Endothelial cell of umbilical vein (primary cell): Measurements from ENCODE around the gene NPIPA3. TPM values are rescaled to one million over a fixed set of nuclear protein-coding genes. Genes with fewer than 3 reads are reported as not detected.

Experiments
- BruUV-seq: library from RNA; stranded (reverse); fragments of 400-500 nt; replicated peaks from 2 replicates; lab custom pipeline; 2021; lab: Mats Ljungman, UMichigan
- CTCF ChIA-PET: fragments of 300-600, 350-600 bp; sonication (Branson Sonifier 250); formaldehyde crosslinking; loops from one replicate; lab custom pipeline; 2021; ENCODE audit warnings: antibody characterized with exemption, inconsistent platforms; lab: Charles Lee
- POLR2A ChIA-PET: fragments of 300-600, 350-600 bp; sonication (Branson Sonifier 250); formaldehyde crosslinking; loops from one replicate; lab custom pipeline; 2021; ENCODE audit warnings: antibody characterized with exemption, inconsistent platforms; lab: Charles Lee
- DNase-seq: peaks from one replicate; pipeline ENCODE4 v3.0.0-alpha.2; 2011; ENCODE audit warnings: low read depth, low spot score
- FAIRE-seq: peaks from 2 replicates; lab custom pipeline; 2011; peaks lifted over from hg19 to GRCh38; lab: Jason Lieb, UNC
- H2AFZ ChIP-seq: 2 replicates; pipeline ENCODE4 v1.6.0; 2012; ENCODE audit warnings: low read depth, low read length, control low read depth, inconsistent platforms
- H3K27ac ChIP-seq: 2 replicates; pipeline ENCODE4 v1.5.1; 2011; ENCODE audit warnings: low read depth, mild to moderate bottlenecking, control low read depth, low read length, moderate library complexity; ENCODE audit not compliant: insufficient read depth
- H3K27me3 ChIP-seq, 2 experiments: 2 replicates each; pipeline versions ENCODE4 v1.6.0 to v1.6.1; 2011; ENCODE audit warnings: low read length in 2 of 2, mixed read lengths in 1 of 2; ENCODE audit not compliant: control insufficient read depth in 2 of 2, insufficient read depth in 2 of 2
- H3K36me3 ChIP-seq, 2 experiments: 2 replicates in 1 of 2; 3 replicates in 1 of 2; pipeline ENCODE4 v1.5.1; 2011; ENCODE audit warnings: low read length in 2 of 2, mild to moderate bottlenecking in 1 of 2, moderate library complexity in 1 of 2; ENCODE audit not compliant: control insufficient read depth in 2 of 2, insufficient read depth in 2 of 2; ENCODE audit errors: extremely low read depth in 1 of 2
- H3K4me1 ChIP-seq: 3 replicates; pipeline ENCODE4 v1.5.1; 2011; ENCODE audit warnings: mild to moderate bottlenecking, low read length; ENCODE audit not compliant: control insufficient read depth, insufficient read depth; ENCODE audit errors: extremely low read depth
- H3K4me2 ChIP-seq: 2 replicates; pipeline ENCODE4 v1.6.1; 2011; ENCODE audit warnings: low read length, control low read depth, mixed read lengths; ENCODE audit not compliant: insufficient read depth
- H3K4me3 ChIP-seq, 3 experiments: fragments of 200-600 bp in 1 of 3; sonication (generic), shearing (Covaris generic) in 1 of 3; replicated peaks in 1 of 3; 2 replicates each; pipeline ENCODE4 v1.5.1; 2011 to 2016; ENCODE audit warnings: control low read depth in 3 of 3, low read length in 3 of 3, mild to moderate bottlenecking in 2 of 3, inconsistent platforms in 1 of 3, low read depth in 1 of 3, moderate library complexity in 1 of 3; ENCODE audit not compliant: insufficient read depth in 1 of 3
- H3K79me2 ChIP-seq: 2 replicates; pipeline ENCODE4 v1.6.0; 2012; ENCODE audit warnings: low read length, inconsistent platforms; ENCODE audit not compliant: control insufficient read depth, insufficient read depth
- H3K9ac ChIP-seq: replicated peaks from 2 replicates; pipeline ENCODE3; 2011; ENCODE audit warnings: low read length, control low read depth; ENCODE audit not compliant: insufficient read depth; ENCODE audit errors: extremely low read depth
- H3K9me1 ChIP-seq: replicated peaks from 3 replicates; pipeline ENCODE4 v1.6.0; 2011; ENCODE audit warnings: mild to moderate bottlenecking, low read length; ENCODE audit not compliant: control insufficient read depth, insufficient read depth; ENCODE audit errors: extremely low read depth
- H3K9me3 ChIP-seq: replicated peaks from 2 replicates; pipeline ENCODE4 v1.5.1; 2012; ENCODE audit warnings: low read length, inconsistent platforms; ENCODE audit not compliant: control insufficient read depth, insufficient read depth
- H4K20me1 ChIP-seq: replicated peaks from 2 replicates; pipeline ENCODE3; 2011; ENCODE audit warnings: mild to moderate bottlenecking, low read length; ENCODE audit not compliant: control insufficient read depth, insufficient read depth; ENCODE audit errors: extremely low read depth
- EZH2 ChIP-seq: IDR thresholded peaks from 2 replicates; pipeline ENCODE4 v1.6.1; 2012; ENCODE audit warnings: borderline replicate concordance, low read depth, mild to moderate bottlenecking, moderate library complexity, low read length, inconsistent platforms; ENCODE audit not compliant: severe bottlenecking
- FOS ChIP-seq: IDR thresholded peaks from 2 replicates; pipeline ENCODE4 v1.6.1; 2011; ENCODE audit warnings: mild to moderate bottlenecking, low read length, moderate library complexity, borderline replicate concordance; ENCODE audit not compliant: insufficient read depth
- GATA2 ChIP-seq: IDR thresholded peaks from 2 replicates; pipeline ENCODE4 v1.7.0; 2011; ENCODE audit warnings: low read depth, mild to moderate bottlenecking, moderate library complexity, mixed read lengths, low read length; ENCODE audit not compliant: insufficient read length, insufficient read depth
- JUN ChIP-seq: IDR thresholded peaks from 2 replicates; pipeline ENCODE4 v1.6.1; 2011; ENCODE audit warnings: borderline replicate concordance, low read depth; ENCODE audit not compliant: insufficient read length, insufficient read depth
- MYC ChIP-seq: IDR thresholded peaks from one replicate; pipeline ENCODE4 v1.6.1; 2011; ENCODE audit warnings: mild to moderate bottlenecking, low read depth, low read length
- POLR2A ChIP-seq: IDR thresholded peaks from 2 replicates; pipeline ENCODE4 v1.6.1; 2012; ENCODE audit warnings: low read depth, mild to moderate bottlenecking, control low read depth, low read length
- POLR2AphosphoS5 ChIP-seq: IDR thresholded peaks from 2 replicates; pipeline ENCODE4 v1.6.1; 2012; ENCODE audit warnings: low read depth, mild to moderate bottlenecking, control low read depth, low read length, moderate library complexity; ENCODE audit not compliant: insufficient read depth
- dilution Hi-C: fragments of 300-500 bp; cut with MboI; formaldehyde crosslinking; loops from one replicate; pipeline ENCODE4 v1.15.0; 2019; ENCODE audit warnings: low sequenced_read_pairs; ENCODE audit not compliant: extremely low pct_ligation_motif_present
- intact Hi-C: fragments of 100-400 bp; cut with micrococcal nuclease; formaldehyde crosslinking; loops from one replicate; pipeline ENCODE4 v1.10.0; 2022
- polyA plus RNA-seq, 4 experiments: library from polyadenylated mRNA; depleted of rRNA in 3 of 4; stranded (reverse) in 3 of 4; unstranded in 1 of 4; fragments of >200 nt; gene quantifications; 2 replicates each; pipeline versions ENCODE4 v1.2.1 to v1.2.3, GENCODE V29; 2011 to 2012; ENCODE audit warnings: missing spikeins in 1 of 4
- total RNA-seq: library from RNA; stranded (reverse); gene quantifications from 2 replicates; pipeline ENCODE4 v1.2.3, GENCODE V29; 2021
- TF ChIP-seq, protein P1 (sequence below): IDR thresholded peaks from 2 replicates; pipeline ENCODE4 v1.6.1; 2011; ENCODE audit not compliant: insufficient read depth, insufficient read length
- TF ChIP-seq, protein P2 (sequence below), 2 donors: IDR thresholded peaks; 1 replicate in 1 of 2; 2 replicates in 1 of 2; pipeline ENCODE4 v1.5.1; 2011; ENCODE audit warnings: low read length in 2 of 2, mild to moderate bottlenecking in 2 of 2, moderate library complexity in 2 of 2, control low read depth in 1 of 2, inconsistent platforms in 1 of 2, low read depth in 1 of 2; ENCODE audit not compliant: insufficient read depth in 1 of 2; ENCODE audit errors: extremely low read depth in 1 of 2

NPIPA3 gene
- total and polyA plus RNA-seq, 2 donors (not counting 3 experiments of a cell fraction or from before 2014, with no cell fraction given), result 2.2 to 3.0 TPM

- ChIA-PET CTCF (interaction anchor here (0.6 kb wide), 1 partner anchor 1082 kb away, joined by 3 read pairs; no protein-coding TSS in a partner anchor), POLR2A (no interaction called here)
- Histone ChIP-seq H3K4me1 (no peaks in the 10 kb centered on the region), H3K9me1 (no peaks in the 10 kb centered on the region), H4K20me1 (no peaks in the 10 kb centered on the region), H3K27ac (no peak overlapping the region), H3K9ac (no peak overlapping the region), H3K9me3 (no peaks in the 10 kb centered on the region), H3K4me2 (no peak overlapping the region), H3K4me3 (no peak overlapping the region), H2AFZ (no peak overlapping the region), H3K79me2 (no peaks in the 10 kb centered on the region), H3K36me3 (no peaks in the 10 kb centered on the region), H3K27me3 (no peaks in the 10 kb centered on the region)
- no peak for DNase-seq
- TF ChIP-seq, protein P1, sequence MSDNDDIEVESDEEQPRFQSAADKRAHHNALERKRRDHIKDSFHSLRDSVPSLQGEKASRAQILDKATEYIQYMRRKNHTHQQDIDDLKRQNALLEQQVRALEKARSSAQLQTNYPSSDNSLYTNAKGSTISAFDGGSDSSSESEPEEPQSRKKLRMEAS, result no peak
- no peak for TF ChIP-seq JUN
- TF ChIP-seq MYC, result no peak
- no peak for TF ChIP-seq GATA2
- no peak for TF ChIP-seq EZH2
- TF ChIP-seq FOS, result no peak
- TF ChIP-seq POLR2A, result no peak
- TF ChIP-seq POLR2AphosphoS5, result no peak
- TF ChIP-seq, protein P2, sequence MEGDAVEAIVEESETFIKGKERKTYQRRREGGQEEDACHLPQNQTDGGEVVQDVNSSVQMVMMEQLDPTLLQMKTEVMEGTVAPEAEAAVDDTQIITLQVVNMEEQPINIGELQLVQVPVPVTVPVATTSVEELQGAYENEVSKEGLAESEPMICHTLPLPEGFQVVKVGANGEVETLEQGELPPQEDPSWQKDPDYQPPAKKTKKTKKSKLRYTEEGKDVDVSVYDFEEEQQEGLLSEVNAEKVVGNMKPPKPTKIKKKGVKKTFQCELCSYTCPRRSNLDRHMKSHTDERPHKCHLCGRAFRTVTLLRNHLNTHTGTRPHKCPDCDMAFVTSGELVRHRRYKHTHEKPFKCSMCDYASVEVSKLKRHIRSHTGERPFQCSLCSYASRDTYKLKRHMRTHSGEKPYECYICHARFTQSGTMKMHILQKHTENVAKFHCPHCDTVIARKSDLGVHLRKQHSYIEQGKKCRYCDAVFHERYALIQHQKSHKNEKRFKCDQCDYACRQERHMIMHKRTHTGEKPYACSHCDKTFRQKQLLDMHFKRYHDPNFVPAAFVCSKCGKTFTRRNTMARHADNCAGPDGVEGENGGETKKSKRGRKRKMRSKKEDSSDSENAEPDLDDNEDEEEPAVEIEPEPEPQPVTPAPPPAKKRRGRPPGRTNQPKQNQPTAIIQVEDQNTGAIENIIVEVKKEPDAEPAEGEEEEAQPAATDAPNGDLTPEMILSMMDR (IDR thresholded peaks at IDR 0.05; ENCODE audit: extremely low read depth in 1 of 2, insufficient read depth in 1 of 2, low read depth in 1 of 2, low read length in 2 of 2), result no peak
- no peak for FAIRE-seq
- no TSS peak for BruUV-seq
- dilution Hi-C loops, result no loop called here
- intact Hi-C loops, result no loop called here
Measured at GRCh38 chr16:14676633-14677032, 26.6 kb upstream of the NPIPA3 start.
